Epithelial cell of esophagus (primary cell): Measurements from ENCODE around the gene PM20D2.

Experiments
- DNase-seq: peaks from one replicate; pipeline ENCODE4 v3.0.0; 2010; ENCODE audit warnings: low read depth
- H3K4me3 ChIP-seq: 2 replicates; pipeline ENCODE4 v1.5.1; 2011; ENCODE audit warnings: mild to moderate bottlenecking, low read length, control low read depth
- TF ChIP-seq, protein P1 (sequence below): IDR thresholded peaks from 2 replicates; pipeline ENCODE4 v1.5.1; 2011; ENCODE audit warnings: low read depth, mild to moderate bottlenecking, low read length, control low read depth, inconsistent platforms; ENCODE audit not compliant: insufficient read depth; ENCODE audit errors: missing control alignments

Gene PM20D2

DNA sequence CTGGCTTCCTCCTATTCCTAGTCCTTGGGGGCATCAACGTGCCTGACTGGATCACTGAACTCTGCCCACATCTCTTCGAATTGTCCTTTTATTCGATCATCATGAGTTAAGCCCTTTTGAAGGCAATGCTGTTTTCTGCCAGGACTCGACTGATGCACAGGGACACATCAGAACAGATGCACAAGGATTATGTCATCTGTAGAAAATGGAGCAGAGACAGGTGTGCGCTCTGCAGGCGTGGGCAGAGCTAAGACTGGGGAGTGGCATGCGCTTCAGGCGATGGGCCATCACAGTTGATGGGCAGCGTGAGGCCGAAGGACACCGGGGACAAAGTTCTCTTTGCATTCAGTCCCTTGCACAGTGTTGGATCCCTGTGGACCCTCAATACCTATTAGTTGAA, 58.2 kb downstream of the PM20D2 start:
- TF ChIP-seq, protein P1, sequence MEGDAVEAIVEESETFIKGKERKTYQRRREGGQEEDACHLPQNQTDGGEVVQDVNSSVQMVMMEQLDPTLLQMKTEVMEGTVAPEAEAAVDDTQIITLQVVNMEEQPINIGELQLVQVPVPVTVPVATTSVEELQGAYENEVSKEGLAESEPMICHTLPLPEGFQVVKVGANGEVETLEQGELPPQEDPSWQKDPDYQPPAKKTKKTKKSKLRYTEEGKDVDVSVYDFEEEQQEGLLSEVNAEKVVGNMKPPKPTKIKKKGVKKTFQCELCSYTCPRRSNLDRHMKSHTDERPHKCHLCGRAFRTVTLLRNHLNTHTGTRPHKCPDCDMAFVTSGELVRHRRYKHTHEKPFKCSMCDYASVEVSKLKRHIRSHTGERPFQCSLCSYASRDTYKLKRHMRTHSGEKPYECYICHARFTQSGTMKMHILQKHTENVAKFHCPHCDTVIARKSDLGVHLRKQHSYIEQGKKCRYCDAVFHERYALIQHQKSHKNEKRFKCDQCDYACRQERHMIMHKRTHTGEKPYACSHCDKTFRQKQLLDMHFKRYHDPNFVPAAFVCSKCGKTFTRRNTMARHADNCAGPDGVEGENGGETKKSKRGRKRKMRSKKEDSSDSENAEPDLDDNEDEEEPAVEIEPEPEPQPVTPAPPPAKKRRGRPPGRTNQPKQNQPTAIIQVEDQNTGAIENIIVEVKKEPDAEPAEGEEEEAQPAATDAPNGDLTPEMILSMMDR = no peak
- H3K4me3 ChIP-seq = no peak overlapping the region
- DNase-seq = no peak

DNA sequence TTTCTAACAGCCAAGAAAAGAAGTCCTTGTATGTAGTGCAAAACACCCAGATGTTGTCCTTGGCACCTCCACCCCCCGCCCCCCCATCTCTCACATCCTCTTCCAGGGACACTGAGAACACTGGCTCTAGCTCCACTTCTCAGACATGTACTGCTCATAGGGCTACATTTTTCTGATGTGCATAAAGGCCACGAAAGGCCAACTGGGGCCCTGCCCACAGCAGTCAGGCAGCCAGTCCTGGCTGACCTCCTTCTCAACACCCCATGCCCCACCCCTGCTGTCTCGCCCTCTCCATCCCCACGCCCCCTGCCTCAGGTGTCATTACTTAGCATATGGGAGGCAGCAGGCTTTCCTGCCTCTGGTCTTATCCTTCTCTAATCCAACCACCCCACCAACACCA, 60.0 kb downstream of the PM20D2 start:
- no peak overlapping the region for H3K4me3 ChIP-seq
- TF ChIP-seq, protein P1 = no peak
- no peak for DNase-seq

DNA sequence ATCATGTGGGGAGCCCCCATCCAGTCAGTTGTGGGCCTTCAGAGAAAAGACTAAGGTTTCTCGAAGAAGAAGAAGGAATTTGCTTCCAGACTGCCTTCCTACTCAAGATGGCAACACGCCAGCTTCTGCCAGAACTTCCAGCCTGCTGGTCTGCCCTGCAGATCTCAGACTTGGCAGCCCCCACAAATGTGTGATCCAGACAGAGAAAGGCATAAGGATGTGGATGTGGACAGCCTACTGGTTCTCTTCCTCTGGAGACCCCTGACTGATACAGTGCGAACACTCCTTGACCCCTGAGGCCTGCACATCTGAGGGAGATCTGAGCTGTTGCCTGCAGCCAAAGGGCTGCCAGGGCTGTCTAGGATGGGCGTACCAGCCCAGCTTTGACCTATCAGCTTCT, 62.7 kb downstream of the PM20D2 start:
- DNase-seq = no peak
- TF ChIP-seq, protein P1 = no peak
- H3K4me3 ChIP-seq = no peak overlapping the region

DNA sequence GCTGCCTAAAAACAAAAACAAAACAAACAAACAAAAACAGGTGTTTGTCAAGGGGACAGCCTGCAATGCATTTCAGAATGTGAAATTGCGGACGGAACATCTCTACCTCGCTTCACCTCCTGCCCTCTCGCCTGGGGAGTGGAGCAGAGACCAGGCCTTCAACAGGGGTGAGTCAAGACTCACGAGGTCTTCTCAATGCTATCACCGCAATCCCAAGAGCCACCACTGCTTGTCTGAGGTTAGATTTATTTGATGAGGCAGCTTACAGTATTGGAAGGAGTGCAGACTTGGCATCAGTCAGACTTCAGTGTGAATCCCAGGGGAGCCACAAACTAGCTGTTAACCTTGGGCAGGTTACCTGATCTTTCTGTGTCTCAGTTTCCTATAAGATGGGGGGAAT, 63.6 kb downstream of the PM20D2 start:
- DNase-seq = no peak
- TF ChIP-seq, protein P1 = no peak
- H3K4me3 ChIP-seq = no peak overlapping the region

DNA sequence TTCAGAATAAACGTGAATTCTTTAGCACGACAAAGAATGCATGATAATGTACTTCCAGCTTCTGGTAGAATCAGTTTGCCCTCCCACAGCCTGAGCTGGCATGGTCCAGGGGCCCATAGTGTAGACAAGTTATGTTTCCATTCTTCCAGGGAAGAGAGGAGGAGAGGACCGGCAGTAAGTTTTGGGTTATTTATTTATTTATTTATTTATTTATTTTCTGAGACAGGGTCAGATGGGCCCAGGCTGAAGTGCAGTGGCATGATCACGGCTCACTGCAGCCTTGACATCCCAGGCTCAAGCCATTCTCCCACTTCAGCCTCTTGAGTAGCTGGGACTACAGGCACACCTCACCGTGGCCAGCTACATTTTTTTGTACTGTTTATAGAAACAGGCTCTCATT, 66.6 kb downstream of the PM20D2 start:
- TF ChIP-seq, protein P1 = no peak
- no peak overlapping the region for H3K4me3 ChIP-seq
- DNase-seq = no peak

DNA sequence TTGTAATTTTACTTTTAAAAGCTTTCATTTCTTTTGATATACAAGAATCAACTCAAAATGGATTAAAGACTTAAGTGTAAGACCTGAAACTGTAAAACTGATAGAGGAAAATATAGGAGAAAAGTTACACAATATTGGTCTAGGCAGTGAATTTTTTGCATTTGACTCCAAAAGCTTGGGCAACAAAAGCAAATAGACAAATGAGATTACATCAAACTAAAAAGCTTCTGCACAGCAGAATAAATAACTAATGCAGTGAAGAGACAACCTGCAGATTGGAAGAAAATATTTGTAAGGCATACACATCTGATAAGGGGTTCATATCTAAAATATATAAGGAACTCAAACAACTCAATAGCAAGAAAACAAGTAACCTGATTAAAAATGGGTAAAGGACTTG, 68.3 kb downstream of the PM20D2 start:
- TF ChIP-seq, protein P1 = no peak
- H3K4me3 ChIP-seq = no peak overlapping the region
- no peak for DNase-seq
